Breast epithelium (tissue), 4 donors: ENCODE results near the gene CPLANE1. TPM values are rescaled to one million over a fixed set of nuclear protein-coding genes. Genes with fewer than 3 reads are reported as not detected.

Experiments used
- DNase-seq, 2 donors: peaks; one replicate each; pipeline ENCODE4 v3.0.0-alpha.2; 2019; ENCODE audit warnings: low spot score in 2 of 2
- H3K27ac ChIP-seq, 2 donors: fragments of 200-600 bp; sonication (generic) in 1 of 2; one replicate each; pipeline ENCODE4 v1.5.1; 2016 to 2019; ENCODE audit warnings: mild to moderate bottlenecking in 1 of 2
- H3K27me3 ChIP-seq, 2 donors: fragments of 200-600 bp; sonication (generic) in 1 of 2; one replicate each; pipeline versions ENCODE4 v1.5.1 to v1.6.0; 2017 to 2019; ENCODE audit warnings: control low read depth in 1 of 2, mild to moderate bottlenecking in 1 of 2
- H3K36me3 ChIP-seq: fragments of 200-600 bp; one replicate; pipeline ENCODE4 v1.5.1; 2019
- H3K4me1 ChIP-seq, 2 donors: fragments of 200-600 bp; sonication (generic); one replicate each; pipeline ENCODE4 v1.5.1; 2016 to 2019; ENCODE audit warnings: control low read depth in 1 of 2
- H3K4me3 ChIP-seq, 3 donors: fragments of 200-600 bp; sonication (generic); 1 replicate in 2 of 3; 2 replicates in 1 of 3; pipeline ENCODE4 v1.5.1; 2016 to 2019; ENCODE audit warnings: mild to moderate bottlenecking in 3 of 3, moderate library complexity in 2 of 3
- H3K9me3 ChIP-seq, 2 donors: fragments of 200-600 bp; sonication (generic) in 1 of 2; one replicate each; pipeline ENCODE4 v1.5.1; 2016 to 2019; ENCODE audit warnings: control low read depth in 1 of 2
- CTCF ChIP-seq, 3 donors: fragments of 450-650 bp; IDR thresholded peaks; one replicate each; pipeline ENCODE4 v1.5.1; 2016 to 2017; ENCODE audit warnings: antibody characterized with exemption in 3 of 3, mild to moderate bottlenecking in 3 of 3, moderate library complexity in 3 of 3
- POLR2A ChIP-seq: fragments of 450-650 bp; IDR thresholded peaks from one replicate; pipeline ENCODE4 v1.6.1; 2016; ENCODE audit warnings: antibody characterized with exemption, mild to moderate bottlenecking, moderate library complexity
- POLR2AphosphoS5 ChIP-seq, 3 donors: sonication (generic); formaldehyde crosslinking; IDR thresholded peaks; one replicate each; pipeline ENCODE4 v1.6.1; 2017; ENCODE audit warnings: antibody characterized with exemption in 3 of 3
- intact Hi-C: fragments of 100-400 bp; cut with DNase I; formaldehyde crosslinking; loops from one replicate; pipeline ENCODE4 v1.15.1; 2023; ENCODE audit warnings: low total_unique reads
- total RNA-seq, 3 donors: library from RNA; depleted of rRNA; stranded (reverse); fragments of >200 nt; gene quantifications; one replicate each; pipeline ENCODE4 v1.1.0, GENCODE V29; 2016

CPLANE1 gene
- total RNA-seq, 3 donors from 2014 or later = 31.0 to 55.5 (median 31.5) TPM

- Histone ChIP-seq H3K9me3 (no peaks in the 10 kb centered on the region), H3K27me3 (no peaks in the 10 kb centered on the region), H3K36me3 (peaks cover 3% of the 10 kb centered on the region), H3K27ac (no peak overlapping the region), H3K4me1 (no peaks in the 10 kb centered on the region), H3K4me3 (no peak overlapping the region)
- TF ChIP-seq CTCF (IDR thresholded peaks at IDR 0.05) (no peak), POLR2AphosphoS5 (IDR thresholded peaks at IDR 0.05) (no peak), POLR2A (no peak)
- intact Hi-C loops = no loop called here
- no peak for DNase-seq
Observed at GRCh38 chr5:37190592-37190991, 58.6 kb downstream of the CPLANE1 start.

GRCh38 chr5:37189355-37189754 is 59.8 kb downstream of the CPLANE1 start:
- H3K4me3 ChIP-seq = no peak overlapping the region
- H3K36me3 ChIP-seq = peaks cover 6% of the 10 kb centered on the region
- H3K27me3 ChIP-seq = no peaks in the 10 kb centered on the region
- DNase-seq = no peak
- no peaks in the 10 kb centered on the region for H3K4me1 ChIP-seq
- no peak for TF ChIP-seq CTCF (IDR thresholded peaks at IDR 0.05)
- TF ChIP-seq POLR2A = no peak
- TF ChIP-seq POLR2AphosphoS5 (IDR thresholded peaks at IDR 0.05) = no peak
- H3K9me3 ChIP-seq = no peaks in the 10 kb centered on the region
- no peak overlapping the region for H3K27ac ChIP-seq
- intact Hi-C loops = no loop called here

DNA sequence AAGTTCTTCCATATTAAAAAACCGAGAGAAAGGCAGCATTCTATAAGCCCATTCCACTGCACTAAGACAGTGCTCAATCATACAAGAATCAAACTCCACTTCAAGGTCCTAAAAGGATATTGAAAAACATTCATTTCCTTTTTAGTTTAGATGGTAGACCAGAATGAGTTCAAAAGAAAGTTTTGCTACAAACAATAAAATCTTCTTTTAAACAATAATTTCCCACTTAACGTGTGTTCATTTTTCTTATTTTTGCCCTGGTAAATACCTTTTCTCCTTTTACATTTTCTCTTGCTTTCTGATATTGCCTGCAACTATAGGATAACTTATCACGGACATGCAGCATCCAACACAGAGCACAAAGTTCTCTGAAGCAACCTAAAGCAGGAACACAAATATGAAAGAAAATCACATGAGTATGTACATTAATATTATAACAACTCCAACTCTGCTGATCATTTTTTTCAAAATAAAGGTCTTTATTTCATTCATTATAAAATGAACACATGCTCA is 61.7 kb downstream of the CPLANE1 start:
- Histone ChIP-seq H3K27me3 (no peaks in the 10 kb centered on the region), H3K27ac (no peak overlapping the region), H3K4me3 (no peak overlapping the region), H3K4me1 (no peaks in the 10 kb centered on the region), H3K9me3 (no peaks in the 10 kb centered on the region), H3K36me3 (peaks cover 6% of the 10 kb centered on the region)
- DNase-seq = no peak
- TF ChIP-seq POLR2A (no peak), CTCF (IDR thresholded peaks at IDR 0.05) (no peak), POLR2AphosphoS5 (IDR thresholded peaks at IDR 0.05) (no peak)
- intact Hi-C loops = no loop called here

- H3K36me3 ChIP-seq = peaks cover 6% of the 10 kb centered on the region
- H3K4me1 ChIP-seq = no peaks in the 10 kb centered on the region
- no peak for DNase-seq
- no peak overlapping the region for H3K4me3 ChIP-seq
- intact Hi-C loops = no loop called here
- no peaks in the 10 kb centered on the region for H3K9me3 ChIP-seq
- H3K27me3 ChIP-seq = no peaks in the 10 kb centered on the region
- TF ChIP-seq POLR2AphosphoS5 (IDR thresholded peaks at IDR 0.05) (no peak), CTCF (IDR thresholded peaks at IDR 0.05) (no peak), POLR2A (no peak)
- no peak overlapping the region for H3K27ac ChIP-seq
Observed at GRCh38 chr5:37184748-37185364, 64.3 kb downstream of the CPLANE1 start.

- intact Hi-C loops = no loop called here
- Histone ChIP-seq H3K9me3 (no peaks in the 10 kb centered on the region), H3K27me3 (no peaks in the 10 kb centered on the region), H3K4me1 (no peaks in the 10 kb centered on the region), H3K4me3 (no peak overlapping the region), H3K27ac (no peak overlapping the region), H3K36me3 (peaks cover 6% of the 10 kb centered on the region)
- no peak for TF ChIP-seq CTCF (IDR thresholded peaks at IDR 0.05)
- no peak for TF ChIP-seq POLR2A
- TF ChIP-seq POLR2AphosphoS5 (IDR thresholded peaks at IDR 0.05) = no peak
- no peak for DNase-seq
Observed at GRCh38 chr5:37182667-37183066, 66.5 kb downstream of the CPLANE1 start.
